ENCODE measurements around the gene EMC10.

The EMC10 gene

DNA sequence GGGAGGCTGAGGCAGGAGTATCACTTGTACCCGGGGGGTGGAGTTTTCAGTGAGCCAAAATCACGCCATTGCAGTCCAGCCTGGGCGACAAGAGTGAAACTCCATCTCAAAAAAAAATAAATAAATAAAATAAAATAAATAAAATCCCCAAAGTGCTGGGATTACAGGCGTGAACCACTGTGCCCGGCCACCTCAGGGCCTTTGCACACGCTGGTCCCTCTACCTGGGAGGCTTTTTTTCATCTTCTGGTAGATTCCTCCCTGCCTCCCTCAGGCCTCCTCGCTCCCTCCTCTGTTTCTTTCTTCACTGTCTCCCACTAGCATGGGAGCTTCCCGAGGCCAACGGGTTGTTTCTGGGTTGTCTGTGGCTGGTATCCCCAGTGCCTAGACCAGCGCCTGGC is 28.6 kb upstream of the EMC10 start:
- WGBS, result 91% methylated on average over 8 of the region's 10 CpGs
- no peak overlapping the region for H4K91ac ChIP-seq (ENCODE audit: low read length)
- DNase-seq, result no peak

DNA sequence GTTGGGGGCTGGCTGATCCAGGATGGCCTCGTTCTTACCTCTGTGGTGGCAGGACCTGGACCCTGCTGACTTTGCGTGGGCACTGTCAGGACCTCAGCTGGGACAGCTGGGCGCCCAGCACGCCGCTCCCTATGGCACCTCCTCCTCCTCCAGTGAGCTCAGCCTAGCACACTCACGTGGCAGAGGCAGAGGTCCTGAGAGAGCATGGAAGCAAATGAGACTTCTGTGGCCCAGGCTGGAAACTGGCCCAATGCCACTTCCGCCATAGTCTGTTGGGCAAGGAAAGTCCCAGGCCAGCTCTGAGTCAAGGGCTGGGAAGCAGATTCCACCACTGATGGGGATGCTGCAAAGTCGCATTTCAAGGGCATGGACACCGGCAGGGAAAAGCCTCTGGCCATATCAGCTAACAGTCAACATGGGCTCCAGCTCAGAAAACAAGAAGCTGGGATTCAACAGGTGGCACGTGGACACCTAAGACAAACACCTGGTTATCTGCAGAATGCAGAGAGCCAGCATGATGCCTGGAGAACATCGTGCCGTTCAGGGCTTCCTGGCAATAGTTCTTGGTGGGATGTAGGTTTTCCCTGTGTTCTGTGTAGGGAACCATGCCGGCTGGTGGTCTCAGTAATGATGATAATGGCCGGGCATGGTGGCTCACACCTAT is 26.9 kb upstream of the EMC10 start:
- Histone ChIP-seq H3K14ac (ENCODE audit: low read length in 2 of 2) (no peak overlapping the region), H3K4me2 (ENCODE audit: low read length, poor library complexity, severe bottlenecking) (no peak overlapping the region), H3K4me1 (ENCODE audit: control insufficient read depth, insufficient read depth, low read depth, low read length) (no peaks in the 10 kb centered on the region), H4K8ac (ENCODE audit: low read length) (no peak overlapping the region), H3K27ac (ENCODE audit: low read length, poor library complexity, severe bottlenecking) (no peak overlapping the region), H3K9ac (ENCODE audit: low read length) (no peak overlapping the region), H3K4ac (ENCODE audit: low read depth in 1 of 2, low read length in 2 of 2) (no peak overlapping the region), H3K9me3 (ENCODE audit: control insufficient read depth, low read length) (no peaks in the 10 kb centered on the region), H2BK15ac (ENCODE audit: low read depth, poor library complexity, severe bottlenecking) (no peak overlapping the region), H2BK5ac (ENCODE audit: low read depth, low read length, poor library complexity, severe bottlenecking) (no peak overlapping the region), H2BK12ac (ENCODE audit: low read length in 2 of 2) (no peak overlapping the region), H3K18ac (ENCODE audit: low read depth in 1 of 2, low read length in 2 of 2) (no peak overlapping the region), H2BK120ac (ENCODE audit: low read depth, low read length) (no peak overlapping the region), H3K23ac (ENCODE audit: low read length in 2 of 2) (no peak overlapping the region), H2AFZ (ENCODE audit: low read depth, low read length) (no peak overlapping the region), H3K79me1 (replicated peaks; ENCODE audit: low read length, poor library complexity, severe bottlenecking) (no peaks in the 10 kb centered on the region), H3K4me3 (ENCODE audit: insufficient read depth in 1 of 2, low read depth in 1 of 2, low read length in 2 of 2) (no peak overlapping the region), H2AK5ac (ENCODE audit: low read length, severe bottlenecking) (no peak overlapping the region), H3K36me3 (ENCODE audit: control insufficient read depth in 1 of 2, insufficient read depth in 2 of 2, low read depth in 1 of 2, low read length in 2 of 2) (peaks cover 0 to 20% of the 10 kb centered on the region in 2 experiments), H3K27me3 (ENCODE audit: control insufficient read depth in 1 of 2, insufficient read depth in 1 of 2, low read length in 2 of 2) (peaks cover 10 to 28% of the 10 kb centered on the region in 2 experiments), H4K91ac (ENCODE audit: low read length) (no peak overlapping the region)
- 85% methylated on average over 14 of the region's 14 CpGs for WGBS
- DNase-seq, result no peak

More for the DNA sequence above, 28.6 kb upstream of the EMC10 start:
- Histone ChIP-seq H2AK5ac (ENCODE audit: low read length, severe bottlenecking) (no peak overlapping the region), H3K9ac (ENCODE audit: low read length) (no peak overlapping the region), H3K9me3 (ENCODE audit: control insufficient read depth, low read length) (no peaks in the 10 kb centered on the region), H3K4ac (ENCODE audit: low read depth in 1 of 2, low read length in 2 of 2) (no peak overlapping the region), H3K23ac (ENCODE audit: low read length in 2 of 2) (no peak overlapping the region), H3K4me3 (ENCODE audit: insufficient read depth in 1 of 2, low read depth in 1 of 2, low read length in 2 of 2) (no peak overlapping the region), H3K4me1 (ENCODE audit: control insufficient read depth, insufficient read depth, low read depth, low read length) (no peaks in the 10 kb centered on the region), H2AFZ (ENCODE audit: low read depth, low read length) (no peak overlapping the region), H3K79me1 (replicated peaks; ENCODE audit: low read length, poor library complexity, severe bottlenecking) (no peaks in the 10 kb centered on the region), H3K27me3 (ENCODE audit: control insufficient read depth in 1 of 2, insufficient read depth in 1 of 2, low read length in 2 of 2) (peaks cover 10 to 27% of the 10 kb centered on the region in 2 experiments), H4K8ac (ENCODE audit: low read length) (no peak overlapping the region), H2BK120ac (ENCODE audit: low read depth, low read length) (no peak overlapping the region), H3K4me2 (ENCODE audit: low read length, poor library complexity, severe bottlenecking) (no peak overlapping the region), H2BK15ac (ENCODE audit: low read depth, poor library complexity, severe bottlenecking) (no peak overlapping the region), H2BK5ac (ENCODE audit: low read depth, low read length, poor library complexity, severe bottlenecking) (no peak overlapping the region), H3K18ac (ENCODE audit: low read depth in 1 of 2, low read length in 2 of 2) (no peak overlapping the region), H3K36me3 (ENCODE audit: control insufficient read depth in 1 of 2, insufficient read depth in 2 of 2, low read depth in 1 of 2, low read length in 2 of 2) (peaks cover 0 to 15% of the 10 kb centered on the region in 2 experiments), H2BK12ac (ENCODE audit: low read length in 2 of 2) (no peak overlapping the region), H3K14ac (ENCODE audit: low read length in 2 of 2) (no peak overlapping the region), H3K27ac (ENCODE audit: low read length, poor library complexity, severe bottlenecking) (no peak overlapping the region)

DNA sequence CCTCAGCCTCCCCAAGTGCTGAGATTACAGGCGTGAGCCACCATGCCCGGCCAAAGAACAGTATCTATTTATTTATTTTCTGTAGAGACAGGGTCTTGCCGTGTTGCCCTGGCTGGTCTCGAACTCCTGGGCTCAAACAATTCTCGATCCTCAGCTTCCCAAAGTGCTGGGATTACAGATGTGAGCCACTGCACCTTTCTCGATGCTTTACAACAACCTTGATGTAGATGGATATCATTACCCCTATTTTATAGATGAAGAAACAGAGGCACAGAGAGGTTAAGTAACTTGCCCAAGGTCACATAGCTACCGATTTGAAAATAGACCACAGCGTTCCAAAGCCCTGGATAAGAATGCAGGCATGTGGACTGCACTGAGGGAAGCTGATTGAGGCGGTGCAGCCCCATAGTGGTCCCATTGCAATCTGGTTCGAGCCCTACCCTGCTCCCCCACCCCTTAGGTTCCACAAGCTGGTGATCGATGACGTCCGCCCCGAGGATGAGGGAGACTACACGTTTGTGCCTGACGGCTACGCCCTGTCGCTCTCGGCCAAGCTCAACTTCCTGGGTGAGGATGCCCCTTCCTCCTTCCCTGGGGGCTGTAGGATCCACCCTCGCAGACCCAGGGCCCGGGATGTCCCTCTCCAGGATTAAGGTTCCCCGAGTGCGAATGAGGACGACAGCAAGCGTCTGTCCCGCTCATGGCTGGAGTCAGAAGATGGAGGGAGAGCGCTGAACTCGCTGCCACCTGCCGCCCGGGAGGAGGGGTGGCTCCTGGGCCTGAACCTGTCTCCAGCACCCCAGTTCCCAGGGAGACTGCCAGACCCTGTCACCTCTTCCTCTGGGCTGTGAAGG is 25.7 kb upstream of the EMC10 start:
- no peak overlapping the region for H2BK5ac ChIP-seq (ENCODE audit: low read depth, low read length, poor library complexity, severe bottlenecking)
- H3K18ac ChIP-seq (ENCODE audit: low read depth in 1 of 2, low read length in 2 of 2), result no peak overlapping the region
- H3K14ac ChIP-seq (ENCODE audit: low read length in 2 of 2), result no peak overlapping the region
- H3K4me2 ChIP-seq (ENCODE audit: low read length, poor library complexity, severe bottlenecking), result no peak overlapping the region
- H4K8ac ChIP-seq (ENCODE audit: low read length), result no peak overlapping the region
- H2BK12ac ChIP-seq (ENCODE audit: low read length in 2 of 2), result no peak overlapping the region
- no peak overlapping the region for H2AFZ ChIP-seq (ENCODE audit: low read depth, low read length)
- DNase-seq, result no peak
- no peaks in the 10 kb centered on the region for H3K9me3 ChIP-seq (ENCODE audit: control insufficient read depth, low read length)
- no peak overlapping the region for H3K4ac ChIP-seq (ENCODE audit: low read depth in 1 of 2, low read length in 2 of 2)
- H3K27me3 ChIP-seq (ENCODE audit: control insufficient read depth in 1 of 2, insufficient read depth in 1 of 2, low read length in 2 of 2), result peaks cover 10 to 37% of the 10 kb centered on the region in 2 experiments
- H3K4me3 ChIP-seq (ENCODE audit: insufficient read depth in 1 of 2, low read depth in 1 of 2, low read length in 2 of 2), result no peak overlapping the region
- no peak overlapping the region for H3K27ac ChIP-seq (ENCODE audit: low read length, poor library complexity, severe bottlenecking)
- H2BK15ac ChIP-seq (ENCODE audit: low read depth, poor library complexity, severe bottlenecking), result no peak overlapping the region
- H4K91ac ChIP-seq (ENCODE audit: low read length), result no peak overlapping the region
- H3K9ac ChIP-seq (ENCODE audit: low read length), result no peak overlapping the region
- H3K79me1 ChIP-seq (replicated peaks; ENCODE audit: low read length, poor library complexity, severe bottlenecking), result no peaks in the 10 kb centered on the region
- H2BK120ac ChIP-seq (ENCODE audit: low read depth, low read length), result no peak overlapping the region
- no peaks in the 10 kb centered on the region for H3K4me1 ChIP-seq (ENCODE audit: control insufficient read depth, insufficient read depth, low read depth, low read length)
- WGBS, result 63% methylated on average over 29 of the region's 30 CpGs
- no peak overlapping the region for H3K23ac ChIP-seq (ENCODE audit: low read length in 2 of 2)
- H3K36me3 ChIP-seq (ENCODE audit: control insufficient read depth in 1 of 2, insufficient read depth in 2 of 2, low read depth in 1 of 2, low read length in 2 of 2), result peaks cover 0 to 20% of the 10 kb centered on the region in 2 experiments
- H2AK5ac ChIP-seq (ENCODE audit: low read length, severe bottlenecking), result no peak overlapping the region

- no peak for DNase-seq
- Histone ChIP-seq H2BK12ac (ENCODE audit: low read length in 2 of 2) (no peak overlapping the region), H3K9me3 (ENCODE audit: control insufficient read depth, low read length) (no peaks in the 10 kb centered on the region), H3K14ac (ENCODE audit: low read length in 2 of 2) (no peak overlapping the region), H2BK5ac (ENCODE audit: low read depth, low read length, poor library complexity, severe bottlenecking) (no peak overlapping the region), H3K36me3 (ENCODE audit: control insufficient read depth in 1 of 2, insufficient read depth in 2 of 2, low read depth in 1 of 2, low read length in 2 of 2) (peaks cover 0 to 17% of the 10 kb centered on the region in 2 experiments), H4K91ac (ENCODE audit: low read length) (no peak overlapping the region), H2BK15ac (ENCODE audit: low read depth, poor library complexity, severe bottlenecking) (no peak overlapping the region), H2AK5ac (ENCODE audit: low read length, severe bottlenecking) (no peak overlapping the region), H3K4me1 (ENCODE audit: control insufficient read depth, insufficient read depth, low read depth, low read length) (no peaks in the 10 kb centered on the region), H3K27me3 (ENCODE audit: control insufficient read depth in 1 of 2, insufficient read depth in 1 of 2, low read length in 2 of 2) (peaks cover 10 to 43% of the 10 kb centered on the region in 2 experiments), H3K4me3 (ENCODE audit: insufficient read depth in 1 of 2, low read depth in 1 of 2, low read length in 2 of 2) (no peak overlapping the region), H3K27ac (ENCODE audit: low read length, poor library complexity, severe bottlenecking) (no peak overlapping the region), H3K79me1 (replicated peaks; ENCODE audit: low read length, poor library complexity, severe bottlenecking) (no peaks in the 10 kb centered on the region), H3K4ac (ENCODE audit: low read depth in 1 of 2, low read length in 2 of 2) (no peak overlapping the region), H4K8ac (ENCODE audit: low read length) (no peak overlapping the region), H3K18ac (ENCODE audit: low read depth in 1 of 2, low read length in 2 of 2) (no peak overlapping the region), H3K9ac (ENCODE audit: low read length) (no peak overlapping the region), H3K23ac (ENCODE audit: low read length in 2 of 2) (no peak overlapping the region), H3K4me2 (ENCODE audit: low read length, poor library complexity, severe bottlenecking) (no peak overlapping the region), H2BK120ac (ENCODE audit: low read depth, low read length) (no peak overlapping the region), H2AFZ (ENCODE audit: low read depth, low read length) (no peak overlapping the region)
- 73% methylated on average over 13 of the region's 13 CpGs for WGBS
Observed at GRCh38 chr19:50451223-50451534, 25.1 kb upstream of the EMC10 start.
